Activated CD4-positive, alpha-beta T cell treated with anti-CD3 and anti-CD28 coated beads, Interleukin-2, amount 10 ng/mL, durations not matched to agents 7 days and 5 days (primary cell): ENCODE data around the gene CLSTN1. TPM values are rescaled to one million over a fixed set of nuclear protein-coding genes. Genes with fewer than 3 reads are reported as not detected.

Source experiments
- CTCF ChIA-PET: fragments of 350-600 bp; sonication (Branson Sonifier 250); formaldehyde crosslinking; loops from one replicate; lab custom pipeline; 2021; ENCODE audit warnings: antibody characterized with exemption; lab: Charles Lee
- POLR2A ChIA-PET: fragments of 350-600 bp; sonication (Branson Sonifier 250); formaldehyde crosslinking; loops from one replicate; lab custom pipeline; 2021; ENCODE audit warnings: antibody characterized with exemption; lab: Charles Lee
- DNase-seq: peaks from one replicate; pipeline ENCODE4 v3.0.0-alpha.2; 2020
- H3K27ac Mint-ChIP-seq: one replicate; pipeline ENCODE4 v1.8.0; 2021; ENCODE audit warnings: mild to moderate bottlenecking, moderate library complexity, mixed read lengths
- H3K27me3 Mint-ChIP-seq: one replicate; pipeline ENCODE4 v1.8.0; 2021; ENCODE audit warnings: mixed read lengths
- H3K36me3 Mint-ChIP-seq: one replicate; pipeline ENCODE4 v1.8.0; 2021; ENCODE audit warnings: low read depth, mixed read lengths
- H3K4me1 Mint-ChIP-seq: one replicate; pipeline ENCODE4 v1.8.0; 2021; ENCODE audit warnings: mixed read lengths
- H3K4me3 Mint-ChIP-seq: one replicate; pipeline ENCODE4 v1.8.0; 2021; ENCODE audit warnings: mild to moderate bottlenecking, moderate library complexity, mixed read lengths
- H3K9me3 Mint-ChIP-seq: one replicate; pipeline ENCODE4 v1.8.0; 2021; ENCODE audit warnings: mixed read lengths
- total RNA-seq, 2 experiments: library from RNA; stranded (reverse); gene quantifications; one replicate each; pipeline ENCODE4 v1.2.3, GENCODE V29; 2021

The CLSTN1 gene
- total RNA-seq, 2 experiments from 2014 or later = 121 to 134 TPM

DNA sequence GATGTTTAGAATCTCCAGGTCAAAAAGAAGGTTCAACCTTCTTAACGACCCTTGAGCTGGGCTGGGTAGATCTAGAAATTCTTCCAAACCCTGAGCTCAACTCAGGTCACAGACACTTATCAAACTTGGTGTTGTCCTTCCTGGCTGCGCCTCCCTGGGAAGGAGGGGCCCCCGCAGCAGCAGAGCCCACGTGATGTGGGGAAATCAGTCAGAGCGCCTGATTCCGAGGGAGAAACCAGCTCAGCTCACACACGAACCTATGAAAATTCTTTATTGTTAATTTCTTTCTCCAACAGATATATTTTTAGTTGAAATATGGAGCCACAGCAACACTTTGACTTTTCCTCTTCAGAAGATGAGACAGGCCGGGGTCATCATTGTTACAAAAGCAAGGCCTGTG is 24.3 kb upstream of the CLSTN1 start:
- Mint-ChIP-seq H3K9me3 (no peaks in the 10 kb centered on the region), H3K27ac (peak overlapping the region; percentile 19), H3K36me3 (peaks cover 1% of the 10 kb centered on the region), H3K4me3 (no peak overlapping the region), H3K4me1 (peaks cover 19% of the 10 kb centered on the region), H3K27me3 (no peaks in the 10 kb centered on the region)
- ChIA-PET CTCF (interaction anchor here (0.6 to 1.0 kb wide), 3 partner anchors 9 to 507 kb away, joined by 3 read pairs; no protein-coding TSS in a partner anchor), POLR2A (no interaction called here)
- no peak for DNase-seq

DNA sequence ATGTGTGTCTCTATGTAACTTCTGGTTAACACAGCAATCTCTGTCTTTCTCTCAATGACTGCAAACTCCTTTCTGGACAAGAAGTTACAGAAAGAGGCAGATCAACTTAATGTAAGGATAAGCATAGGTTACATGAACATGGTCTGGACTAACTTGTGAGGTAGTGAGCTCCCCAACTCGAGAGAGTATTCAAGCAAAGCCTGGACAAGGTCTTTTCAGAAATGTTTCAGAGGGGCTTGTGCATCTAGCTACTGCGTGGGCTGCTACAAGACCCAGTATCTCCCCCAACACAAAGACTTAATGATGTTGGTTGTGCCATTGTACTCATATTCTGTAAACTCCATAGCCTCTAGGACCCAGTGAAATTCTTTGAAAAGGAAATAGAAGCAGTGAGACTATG is 23.5 kb upstream of the CLSTN1 start:
- ChIA-PET CTCF (interaction anchor here (0.6 to 1.0 kb wide), 3 partner anchors 8 to 506 kb away, joined by 3 to 6 read pairs (median 3); no protein-coding TSS in a partner anchor), POLR2A (no interaction called here)
- Mint-ChIP-seq H3K36me3 (peaks cover 1% of the 10 kb centered on the region), H3K4me3 (no peak overlapping the region), H3K9me3 (no peaks in the 10 kb centered on the region), H3K4me1 (peaks cover 19% of the 10 kb centered on the region), H3K27me3 (no peaks in the 10 kb centered on the region), H3K27ac (no peak overlapping the region)
- no peak for DNase-seq

DNA sequence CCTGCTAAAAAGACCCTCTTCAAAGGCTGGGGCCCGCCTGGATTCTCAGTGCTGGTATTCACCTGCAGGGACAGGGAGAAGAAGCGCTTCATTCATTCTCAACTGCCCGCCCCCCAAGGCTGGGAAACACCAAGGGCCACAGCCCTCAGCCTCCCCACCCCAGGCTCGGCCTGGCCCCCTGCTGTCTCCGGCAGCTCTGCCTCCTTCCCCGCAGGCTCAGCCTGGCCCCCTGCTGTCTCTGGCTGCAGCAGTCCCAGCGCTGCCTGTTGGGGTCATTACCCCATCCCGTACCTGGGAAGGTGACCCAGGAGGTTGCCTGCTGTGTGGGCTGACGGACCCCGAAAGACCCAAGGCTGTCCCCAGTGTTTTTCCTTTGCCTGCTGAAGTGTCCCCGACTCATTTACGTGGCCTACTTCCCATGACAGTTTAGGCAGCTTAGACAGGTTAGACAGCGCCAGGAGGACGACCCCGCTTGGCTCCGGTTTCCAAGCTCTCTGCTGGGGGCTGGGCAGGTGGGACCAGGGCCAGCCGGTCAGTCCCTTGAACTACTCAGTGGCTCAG is 22.9 kb upstream of the CLSTN1 start:
- Mint-ChIP-seq H3K27ac (no peak overlapping the region), H3K36me3 (peaks cover 1% of the 10 kb centered on the region), H3K27me3 (no peaks in the 10 kb centered on the region), H3K4me3 (no peak overlapping the region), H3K4me1 (peaks cover 19% of the 10 kb centered on the region), H3K9me3 (no peaks in the 10 kb centered on the region)
- ChIA-PET POLR2A (interaction anchor here (0.7 kb wide), 1 partner anchor 103 kb away, joined by 3 read pairs; no protein-coding TSS in a partner anchor), CTCF (interaction anchor here (1.0 kb wide), 1 partner anchor 11 kb away, joined by 6 read pairs; no protein-coding TSS in a partner anchor)
- no peak for DNase-seq

DNA sequence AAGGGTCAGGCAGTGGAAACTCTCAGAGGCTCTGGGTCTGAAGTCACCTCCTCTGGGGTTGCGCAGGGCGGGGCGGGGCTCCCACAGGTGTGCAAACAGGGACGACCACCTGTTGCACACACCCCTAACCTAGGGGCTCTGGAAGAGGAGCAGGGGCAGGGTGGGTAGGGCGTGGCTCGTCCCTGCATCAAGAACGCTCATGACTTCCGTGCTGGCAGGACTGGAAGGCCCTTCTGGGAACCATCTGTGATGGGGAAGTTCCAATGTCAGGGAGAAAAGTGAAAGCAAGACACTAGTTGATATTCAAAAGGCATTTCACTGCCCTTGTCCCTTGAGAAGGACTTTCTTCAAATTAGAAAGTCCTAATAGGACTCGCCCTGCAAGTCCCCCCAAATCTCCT is 22.1 kb upstream of the CLSTN1 start:
- H3K4me3 Mint-ChIP-seq = no peak overlapping the region
- H3K9me3 Mint-ChIP-seq = no peaks in the 10 kb centered on the region
- H3K36me3 Mint-ChIP-seq = peaks cover 1% of the 10 kb centered on the region
- no peak overlapping the region for H3K27ac Mint-ChIP-seq
- ChIA-PET POLR2A (interaction anchor here (0.7 kb wide), 1 partner anchor 102 kb away, joined by 3 read pairs; no protein-coding TSS in a partner anchor), CTCF (no interaction called here)
- H3K4me1 Mint-ChIP-seq = peaks cover 16% of the 10 kb centered on the region
- no peaks in the 10 kb centered on the region for H3K27me3 Mint-ChIP-seq
- no peak for DNase-seq

DNA sequence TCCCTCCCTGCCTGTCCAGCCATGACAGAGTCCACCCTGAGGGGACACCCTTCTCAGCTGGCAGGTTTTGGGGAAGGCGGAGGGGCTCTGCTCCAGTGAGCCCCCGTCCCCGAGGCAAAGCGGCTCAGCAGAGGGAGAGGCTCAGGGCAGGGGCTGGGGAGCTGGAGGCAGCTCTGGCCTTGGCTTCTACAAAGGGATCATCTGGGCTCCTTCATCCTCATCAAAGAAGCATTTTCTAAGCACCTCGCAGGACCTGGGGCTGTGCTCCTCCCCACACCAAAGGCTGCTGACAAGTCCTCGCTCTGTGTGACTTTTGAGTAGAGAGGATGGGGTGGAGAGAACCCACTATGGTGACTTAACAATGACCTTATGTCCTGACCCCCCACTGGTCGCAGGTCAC is 21.0 kb upstream of the CLSTN1 start:
- peak overlapping the region; percentile 25 for H3K27ac Mint-ChIP-seq
- peaks cover 6% of the 10 kb centered on the region for H3K4me1 Mint-ChIP-seq
- no peak for DNase-seq
- H3K27me3 Mint-ChIP-seq = no peaks in the 10 kb centered on the region
- POLR2A ChIA-PET = no interaction called here
- no peak overlapping the region for H3K4me3 Mint-ChIP-seq
- no peaks in the 10 kb centered on the region for H3K36me3 Mint-ChIP-seq
- H3K9me3 Mint-ChIP-seq = no peaks in the 10 kb centered on the region
- CTCF ChIA-PET = interaction anchor here (1.1 to 2.5 kb wide), 2 partner anchors 13 to 18 kb away, joined by 4 to 6 read pairs; no protein-coding TSS in a partner anchor

DNA sequence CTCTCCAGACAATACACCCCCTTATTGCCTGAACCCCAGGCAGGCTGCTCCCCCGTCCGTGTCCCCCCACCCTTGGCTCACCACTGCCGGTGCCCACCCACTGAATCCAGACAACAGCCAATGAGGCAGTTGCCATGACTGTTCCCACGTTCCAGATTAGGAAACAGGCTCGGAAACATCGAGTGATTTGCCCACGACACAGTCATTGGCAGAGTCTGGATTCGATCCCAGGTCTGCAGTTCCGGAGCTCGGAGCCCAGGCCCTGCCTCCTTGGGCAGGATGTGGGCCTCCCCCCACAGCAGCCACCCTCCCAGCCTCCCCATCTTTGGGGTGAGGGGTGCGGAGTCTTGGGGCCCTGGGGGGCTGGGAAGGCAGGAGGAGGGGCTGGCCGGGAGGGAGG is 20.3 kb upstream of the CLSTN1 start:
- no peak overlapping the region for H3K4me3 Mint-ChIP-seq
- no peak for DNase-seq
- CTCF ChIA-PET = interaction anchor here (1.1 to 2.5 kb wide), 2 partner anchors 14 to 18 kb away, joined by 4 to 6 read pairs; no protein-coding TSS in a partner anchor
- POLR2A ChIA-PET = no interaction called here
- H3K9me3 Mint-ChIP-seq = no peaks in the 10 kb centered on the region
- H3K27me3 Mint-ChIP-seq = no peaks in the 10 kb centered on the region
- H3K27ac Mint-ChIP-seq = no peak overlapping the region
- H3K4me1 Mint-ChIP-seq = peaks cover 6% of the 10 kb centered on the region
- H3K36me3 Mint-ChIP-seq = no peaks in the 10 kb centered on the region

DNA sequence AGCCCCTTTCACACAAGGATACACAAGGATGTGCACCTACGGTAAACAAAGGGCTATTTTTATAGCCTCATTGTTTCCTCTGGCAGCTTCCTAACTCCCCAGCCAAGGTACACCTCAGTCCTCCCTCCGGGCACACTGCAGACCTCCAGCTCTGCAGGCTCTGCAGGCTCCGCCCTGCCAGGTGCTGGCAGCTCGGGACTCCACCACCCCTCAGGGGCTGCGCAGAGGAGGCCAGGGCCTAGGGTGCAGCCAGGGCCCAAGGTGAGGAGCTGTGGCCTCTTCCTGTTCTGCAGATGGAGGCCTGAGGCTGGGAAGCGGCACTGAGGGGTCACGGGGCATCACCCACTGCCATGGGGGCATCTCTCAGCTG is 19.8 kb upstream of the CLSTN1 start:
- no peaks in the 10 kb centered on the region for H3K27me3 Mint-ChIP-seq
- H3K9me3 Mint-ChIP-seq = no peaks in the 10 kb centered on the region
- H3K36me3 Mint-ChIP-seq = no peaks in the 10 kb centered on the region
- H3K4me3 Mint-ChIP-seq = no peak overlapping the region
- no peak overlapping the region for H3K27ac Mint-ChIP-seq
- ChIA-PET CTCF (interaction anchor here (1.3 to 2.5 kb wide), 2 partner anchors 17 to 366 kb away, joined by 3 to 6 read pairs; no protein-coding TSS in a partner anchor), POLR2A (no interaction called here)
- DNase-seq = no peak
- H3K4me1 Mint-ChIP-seq = peaks cover 6% of the 10 kb centered on the region

DNA sequence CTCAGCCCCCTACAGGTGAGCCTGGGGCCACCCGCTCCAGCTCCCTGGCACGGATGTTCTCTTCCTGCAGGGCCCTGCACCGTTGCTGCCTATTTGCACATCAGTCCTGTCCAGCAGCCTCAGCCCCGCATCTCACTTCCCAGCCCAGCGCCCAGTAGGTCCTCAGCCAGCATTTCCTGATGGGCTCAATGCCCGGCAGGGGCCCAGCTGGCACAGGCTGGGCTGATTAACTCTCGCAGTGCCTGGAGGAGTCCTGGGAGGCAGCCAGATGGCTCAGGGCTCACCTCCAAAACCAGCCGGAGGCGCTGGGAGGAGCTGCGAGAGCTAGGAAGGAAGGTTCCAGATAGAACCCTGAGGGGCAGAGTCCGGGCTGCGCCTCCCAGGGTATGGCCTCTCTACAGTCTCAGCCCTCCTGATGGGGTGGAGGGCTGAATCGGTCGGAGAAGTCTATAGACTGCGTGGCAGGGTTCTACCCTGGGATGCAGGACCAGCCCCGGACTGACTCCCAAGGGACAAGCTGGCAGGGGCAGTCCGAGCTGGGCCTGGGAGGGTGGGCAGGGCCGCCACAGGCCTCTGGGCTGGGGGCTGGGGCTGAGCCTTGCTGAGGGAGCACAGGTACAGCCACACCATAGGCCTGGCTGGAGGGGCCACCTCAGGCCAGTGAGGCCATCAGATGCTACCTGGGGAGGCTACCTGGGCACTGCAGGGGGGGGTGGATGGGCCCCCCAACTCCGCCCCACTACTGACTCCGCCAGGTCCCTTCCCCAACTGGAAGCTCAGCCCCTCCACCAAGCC is 19.2 kb upstream of the CLSTN1 start:
- CTCF ChIA-PET = interaction anchor here (1.3 to 2.5 kb wide), 2 partner anchors 17 to 367 kb away, joined by 3 to 6 read pairs; no protein-coding TSS in a partner anchor
- Mint-ChIP-seq H3K36me3 (no peaks in the 10 kb centered on the region), H3K9me3 (no peaks in the 10 kb centered on the region), H3K4me3 (no peak overlapping the region), H3K4me1 (peaks cover 3% of the 10 kb centered on the region), H3K27me3 (no peaks in the 10 kb centered on the region), H3K27ac (no peak overlapping the region)
- POLR2A ChIA-PET = no interaction called here
- DNase-seq = no peak

DNA sequence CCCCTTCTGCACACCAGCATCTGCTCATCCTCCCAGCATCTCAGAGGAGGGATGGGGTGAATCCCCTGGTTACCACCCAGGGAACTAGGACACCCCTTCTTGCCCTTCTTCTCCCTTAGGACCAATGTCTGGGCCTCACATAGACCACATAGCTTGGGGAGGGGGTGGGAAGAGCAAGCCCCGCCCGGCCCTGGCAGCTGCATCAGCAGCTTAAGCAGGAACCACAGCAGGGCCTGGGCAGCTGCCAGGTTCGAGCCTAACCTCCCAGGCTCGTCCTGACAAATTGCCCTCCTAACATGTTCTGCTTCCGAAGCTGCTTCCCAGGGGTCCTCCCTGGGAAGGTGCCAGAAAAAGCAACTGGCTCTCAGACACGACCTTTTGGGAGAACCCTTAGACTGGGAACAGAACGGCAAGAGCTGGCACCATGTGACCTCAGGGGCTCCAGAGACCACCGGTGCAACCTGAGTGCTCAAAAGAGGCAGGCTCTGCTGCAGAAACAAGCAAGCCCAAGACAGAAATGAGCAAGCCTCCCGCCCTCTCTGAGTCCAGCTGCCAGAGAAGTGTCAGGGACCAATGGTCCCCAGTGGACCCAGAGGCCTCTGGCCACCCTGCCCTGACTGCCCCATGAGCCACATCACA is 18.4 kb upstream of the CLSTN1 start:
- ChIA-PET POLR2A (no interaction called here), CTCF (interaction anchor here (0.6 to 1.3 kb wide), 3 partner anchors 42 to 367 kb away, joined by 3 read pairs; no protein-coding TSS in a partner anchor)
- Mint-ChIP-seq H3K27me3 (no peaks in the 10 kb centered on the region), H3K9me3 (no peaks in the 10 kb centered on the region), H3K36me3 (no peaks in the 10 kb centered on the region), H3K4me1 (peaks cover 2% of the 10 kb centered on the region), H3K4me3 (no peak overlapping the region), H3K27ac (no peak overlapping the region)
- DNase-seq = no peak

DNA sequence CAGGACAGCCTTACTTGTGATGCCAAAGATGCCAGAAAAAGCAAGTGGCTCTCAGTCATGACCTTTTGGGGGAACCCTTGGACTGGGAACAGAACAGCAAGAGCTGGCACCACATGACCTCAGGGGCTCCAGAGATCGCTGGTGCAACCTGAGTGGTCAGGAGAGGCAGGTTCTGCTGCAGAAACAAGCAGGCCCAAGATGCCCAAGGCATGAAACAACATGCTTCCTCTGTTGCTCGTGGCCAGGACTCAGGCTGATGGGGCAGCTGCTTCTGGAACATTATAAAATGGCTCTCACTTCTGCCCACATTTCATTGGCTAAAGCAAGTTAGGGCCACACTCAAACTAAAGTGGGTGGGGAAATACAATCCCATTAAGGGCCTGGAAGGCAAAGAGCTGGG is 17.7 kb upstream of the CLSTN1 start:
- H3K4me3 Mint-ChIP-seq = no peak overlapping the region
- CTCF ChIA-PET = interaction anchor here (0.5 to 0.8 kb wide), 3 partner anchors 12 to 68 kb away, joined by 3 to 4 read pairs (median 3); no protein-coding TSS in a partner anchor
- no peak for DNase-seq
- H3K9me3 Mint-ChIP-seq = no peaks in the 10 kb centered on the region
- no peaks in the 10 kb centered on the region for H3K36me3 Mint-ChIP-seq
- POLR2A ChIA-PET = no interaction called here
- H3K27me3 Mint-ChIP-seq = no peaks in the 10 kb centered on the region
- peaks cover 2% of the 10 kb centered on the region for H3K4me1 Mint-ChIP-seq
- no peak overlapping the region for H3K27ac Mint-ChIP-seq

DNA sequence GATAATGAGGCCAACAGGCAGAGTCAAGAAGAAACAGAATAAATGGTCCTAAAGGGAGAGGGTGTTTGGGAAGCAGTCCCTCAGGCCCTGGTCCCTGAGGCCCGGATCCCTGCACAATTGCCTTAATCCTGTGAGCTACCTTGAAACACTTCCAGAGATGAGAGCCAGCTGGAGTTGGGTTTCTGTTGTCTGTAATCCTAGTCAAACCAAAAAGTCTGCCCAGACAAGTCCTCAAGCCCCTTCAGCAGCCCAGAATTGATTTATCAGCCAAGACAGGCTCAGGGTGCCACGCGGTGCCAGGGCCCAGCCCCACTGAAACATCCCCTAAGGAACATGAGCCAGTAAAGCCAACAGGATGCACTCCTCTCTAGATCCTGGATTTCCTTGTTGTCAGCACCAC is 16.4 kb upstream of the CLSTN1 start:
- POLR2A ChIA-PET = no interaction called here
- H3K27me3 Mint-ChIP-seq = no peaks in the 10 kb centered on the region
- no peak overlapping the region for H3K27ac Mint-ChIP-seq
- no peak for DNase-seq
- no peaks in the 10 kb centered on the region for H3K9me3 Mint-ChIP-seq
- H3K4me3 Mint-ChIP-seq = no peak overlapping the region
- no peaks in the 10 kb centered on the region for H3K4me1 Mint-ChIP-seq
- CTCF ChIA-PET = interaction anchor here (0.6 kb wide), 1 partner anchor 116 kb away, joined by 3 read pairs; no protein-coding TSS in a partner anchor
- no peaks in the 10 kb centered on the region for H3K36me3 Mint-ChIP-seq

DNA sequence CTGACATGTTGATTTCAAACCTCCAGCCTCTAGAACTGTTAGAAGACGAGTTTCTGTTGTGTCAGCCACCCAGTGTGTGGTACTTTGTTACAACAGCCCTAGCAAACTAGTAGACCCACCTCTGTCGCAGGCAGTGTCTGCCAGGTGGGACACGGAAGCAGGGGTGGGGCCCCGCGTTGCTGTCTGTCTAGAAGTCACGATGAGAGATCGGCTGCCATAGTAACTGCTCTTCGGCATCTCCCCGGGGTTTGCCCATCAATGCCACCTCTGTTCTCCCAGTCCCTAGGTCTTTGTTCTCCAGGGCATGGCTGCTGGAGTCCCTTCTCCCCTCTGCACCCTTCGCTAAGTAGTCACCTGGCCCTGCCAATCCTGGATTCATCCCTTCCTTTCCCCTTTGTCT is 15.2 kb upstream of the CLSTN1 start:
- H3K36me3 Mint-ChIP-seq = no peaks in the 10 kb centered on the region
- peaks cover 5% of the 10 kb centered on the region for H3K27me3 Mint-ChIP-seq
- no peak for DNase-seq
- CTCF ChIA-PET = interaction anchor here (1.2 kb wide), 1 partner anchor 9 kb away, joined by 3 read pairs; no protein-coding TSS in a partner anchor
- POLR2A ChIA-PET = no interaction called here
- H3K4me3 Mint-ChIP-seq = no peak overlapping the region
- H3K9me3 Mint-ChIP-seq = no peaks in the 10 kb centered on the region
- no peaks in the 10 kb centered on the region for H3K4me1 Mint-ChIP-seq
- H3K27ac Mint-ChIP-seq = no peak overlapping the region
